HFF-Myc (cell line): ENCODE data around the gene SLC25A23.
"Not testable (repeated sequence)": the region's sequence is repeated elsewhere in the genome, so short reads cannot be mapped to it uniquely, and the experiment has no call there.

Source experiments
- DNase-seq: peaks from one replicate; pipeline ENCODE4 v3.0.0-alpha.2; 2011; ENCODE audit warnings: low read depth; ENCODE audit errors: extremely low read depth
- H3K4me3 ChIP-seq: replicated peaks from 2 replicates; pipeline ENCODE4 v1.5.1; 2011; ENCODE audit warnings: low read depth, mild to moderate bottlenecking, control low read depth, low read length
- CTCF ChIP-seq: IDR thresholded peaks from 2 replicates; pipeline ENCODE4 v1.5.1; 2012; ENCODE audit warnings: mild to moderate bottlenecking, low read depth, low read length, control low read depth; ENCODE audit errors: missing control alignments

SLC25A23 gene

GRCh38 chr19:6412061-6412446, 47.5 kb downstream of the SLC25A23 start:
- no peak overlapping the region for H3K4me3 ChIP-seq
- no peak for TF ChIP-seq CTCF
- DNase-seq = no peak

- no peak for TF ChIP-seq CTCF
- H3K4me3 ChIP-seq = no peak overlapping the region
- no peak for DNase-seq
Measured at GRCh38 chr19:6409346-6409745, 50.2 kb downstream of the SLC25A23 start.

GRCh38 chr19:6406401-6406800, 53.2 kb downstream of the SLC25A23 start:
- no peak for DNase-seq
- no peak overlapping the region for H3K4me3 ChIP-seq
- no peak for TF ChIP-seq CTCF

- TF ChIP-seq CTCF = no peak
- DNase-seq = no peak
- H3K4me3 ChIP-seq = no peak overlapping the region
Measured at GRCh38 chr19:6402837-6403608, 56.6 kb downstream of the SLC25A23 start.

GRCh38 chr19:6402058-6402457, 57.5 kb downstream of the SLC25A23 start:
- no peak for DNase-seq
- no peak for TF ChIP-seq CTCF
- H3K4me3 ChIP-seq = no peak overlapping the region

- DNase-seq, H3K4me3 ChIP-seq: not testable (repeated sequence)
Measured at GRCh38 chr19:6400062-6400944, 59.3 kb downstream of the SLC25A23 start.

- no peak for TF ChIP-seq CTCF
- no peak for DNase-seq
- no peak overlapping the region for H3K4me3 ChIP-seq
Measured at GRCh38 chr19:6396305-6396704, 63.3 kb downstream of the SLC25A23 start.
